ENCODE data around the gene NR2F1. TPM values are rescaled to one million over a fixed set of nuclear protein-coding genes. Genes with fewer than 3 reads are reported as not detected.

NR2F1 gene
- polyA plus RNA-seq, 12 donors = 2.8 to 27.0 (median 6.0) TPM; not detected in 1

DNA sequence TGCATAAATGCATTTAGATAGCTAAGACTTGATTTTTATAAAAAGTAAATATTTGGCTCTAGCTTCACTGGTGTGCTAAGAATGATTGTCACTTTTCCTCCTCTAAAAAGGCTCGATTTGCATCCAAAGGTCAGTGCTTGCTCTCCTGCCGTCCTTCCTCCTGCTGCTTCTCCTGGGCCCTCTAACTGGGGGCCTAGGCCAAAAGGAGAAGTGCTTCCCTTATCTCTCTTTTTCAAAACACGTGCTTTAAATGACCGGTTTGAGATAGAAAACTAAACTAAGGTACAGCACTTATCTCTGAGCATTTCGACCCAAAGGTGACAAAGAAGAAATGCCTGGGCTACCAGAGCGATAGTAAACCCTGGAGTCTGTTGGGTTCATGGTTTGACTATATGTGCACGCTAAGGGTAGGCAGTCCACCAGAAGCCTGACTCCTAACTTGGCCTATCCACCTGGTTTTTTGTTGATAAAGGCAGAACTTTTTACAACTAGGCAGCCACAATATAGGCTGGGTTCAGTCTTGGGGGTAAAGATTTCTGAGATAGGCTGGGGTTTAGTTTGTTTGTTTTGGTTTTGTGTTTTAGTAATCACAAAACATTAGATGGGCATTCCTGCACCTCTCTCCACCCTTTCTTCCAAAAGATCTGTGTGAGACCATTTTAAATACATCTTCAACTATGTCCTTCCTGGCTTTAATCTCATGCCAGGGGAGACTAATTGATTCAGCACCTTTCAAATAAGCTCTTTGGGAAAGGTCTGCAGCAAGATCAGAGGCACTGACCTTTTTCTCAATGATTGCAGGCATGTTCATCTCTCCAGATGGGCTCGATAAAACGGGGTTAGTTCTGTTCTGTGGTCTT is 5.8 kb upstream of the NR2F1 start:
- no peak for DNase-seq

DNA sequence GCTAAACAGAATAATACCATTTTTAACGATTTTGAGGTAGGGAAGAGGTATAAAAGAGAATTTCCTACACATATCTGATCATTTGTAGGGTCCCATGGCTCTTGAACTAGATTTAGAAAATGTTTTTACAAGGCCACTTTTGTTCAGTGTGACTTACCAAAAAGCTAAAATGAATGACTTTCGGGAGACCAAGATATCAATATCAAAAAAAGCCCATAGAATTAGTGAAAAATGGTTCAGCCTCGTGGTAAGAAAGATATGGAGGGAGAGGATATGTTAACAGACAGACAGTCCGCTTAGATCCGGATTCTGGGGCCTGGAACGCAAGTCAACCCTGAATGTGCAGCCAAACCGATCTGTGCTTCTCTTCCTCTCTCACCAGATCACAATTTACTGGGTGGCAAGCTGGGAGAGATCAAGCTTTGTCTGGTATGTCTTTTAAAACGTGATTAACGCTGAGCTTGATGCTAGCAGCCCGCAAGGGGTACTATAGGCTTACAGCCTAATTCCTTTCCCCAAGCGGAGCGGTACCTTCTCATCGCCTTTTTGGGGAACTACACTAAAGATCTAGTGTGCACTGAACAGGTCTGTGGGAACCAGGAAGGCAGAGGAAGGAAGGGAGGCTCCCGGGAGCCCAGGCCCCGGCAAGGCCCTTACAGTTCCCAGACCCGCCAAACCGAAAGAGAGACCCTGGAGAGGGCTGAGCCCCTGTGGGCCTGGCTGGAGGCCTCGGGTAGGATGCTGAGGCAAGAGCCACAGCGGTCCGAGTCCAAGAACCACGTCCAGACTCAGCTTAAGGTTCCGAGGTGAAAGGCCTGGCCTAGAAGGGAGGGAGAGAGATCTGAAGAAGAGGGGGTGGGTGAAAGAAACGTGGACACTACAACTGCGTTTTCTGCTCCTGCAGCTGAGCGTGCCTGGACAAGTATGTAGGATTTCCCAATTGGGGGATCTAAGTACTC is 4.9 kb upstream of the NR2F1 start:
- no peak for DNase-seq

DNA sequence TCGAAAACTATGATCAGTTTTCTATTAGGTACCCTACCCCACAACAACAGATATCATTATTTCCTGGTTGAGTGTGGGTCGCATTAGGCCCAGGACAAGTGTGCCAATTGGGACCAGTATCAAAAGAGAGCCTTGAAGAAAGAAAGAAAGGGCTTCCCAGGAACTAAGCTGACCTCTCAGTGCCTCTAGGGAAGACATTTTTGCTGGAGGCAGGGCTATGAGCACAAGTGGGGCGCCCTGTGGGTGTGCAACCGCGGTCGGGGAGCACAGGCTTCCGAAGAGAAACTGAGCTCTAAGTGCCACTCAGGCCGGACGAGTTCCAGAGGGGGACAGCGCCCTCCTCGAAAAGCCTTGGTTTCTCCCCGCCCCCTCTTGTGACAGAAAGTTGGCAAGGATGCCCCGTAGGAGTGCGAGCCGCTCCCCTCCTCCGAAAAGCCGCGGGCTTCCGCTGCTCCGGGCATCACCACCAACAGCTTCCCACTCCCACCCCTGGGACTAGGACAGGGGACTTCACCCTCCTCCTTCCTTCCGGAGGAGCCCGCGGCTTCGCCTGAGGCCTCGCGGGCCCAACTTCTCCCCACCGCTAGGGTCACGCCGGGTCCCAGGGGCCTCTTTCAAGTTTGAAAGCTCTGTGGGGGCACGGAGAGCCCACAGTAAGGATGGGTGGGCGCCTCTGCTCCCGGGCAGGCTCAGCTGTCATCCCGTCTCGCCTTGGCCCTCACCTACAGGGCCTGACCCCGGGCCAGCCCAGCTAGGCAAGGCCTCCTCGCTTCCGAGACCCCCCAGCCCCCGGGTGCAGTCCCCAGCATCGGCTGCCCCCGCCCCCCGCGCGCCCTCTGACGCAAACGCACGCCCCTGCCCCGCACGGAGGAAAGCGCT is 4.0 kb upstream of the NR2F1 start:
- DNase-seq = no peak

- no peak for DNase-seq
Observed at GRCh38 chr5:93579692-93580062, 3.3 kb upstream of the NR2F1 start.

DNA sequence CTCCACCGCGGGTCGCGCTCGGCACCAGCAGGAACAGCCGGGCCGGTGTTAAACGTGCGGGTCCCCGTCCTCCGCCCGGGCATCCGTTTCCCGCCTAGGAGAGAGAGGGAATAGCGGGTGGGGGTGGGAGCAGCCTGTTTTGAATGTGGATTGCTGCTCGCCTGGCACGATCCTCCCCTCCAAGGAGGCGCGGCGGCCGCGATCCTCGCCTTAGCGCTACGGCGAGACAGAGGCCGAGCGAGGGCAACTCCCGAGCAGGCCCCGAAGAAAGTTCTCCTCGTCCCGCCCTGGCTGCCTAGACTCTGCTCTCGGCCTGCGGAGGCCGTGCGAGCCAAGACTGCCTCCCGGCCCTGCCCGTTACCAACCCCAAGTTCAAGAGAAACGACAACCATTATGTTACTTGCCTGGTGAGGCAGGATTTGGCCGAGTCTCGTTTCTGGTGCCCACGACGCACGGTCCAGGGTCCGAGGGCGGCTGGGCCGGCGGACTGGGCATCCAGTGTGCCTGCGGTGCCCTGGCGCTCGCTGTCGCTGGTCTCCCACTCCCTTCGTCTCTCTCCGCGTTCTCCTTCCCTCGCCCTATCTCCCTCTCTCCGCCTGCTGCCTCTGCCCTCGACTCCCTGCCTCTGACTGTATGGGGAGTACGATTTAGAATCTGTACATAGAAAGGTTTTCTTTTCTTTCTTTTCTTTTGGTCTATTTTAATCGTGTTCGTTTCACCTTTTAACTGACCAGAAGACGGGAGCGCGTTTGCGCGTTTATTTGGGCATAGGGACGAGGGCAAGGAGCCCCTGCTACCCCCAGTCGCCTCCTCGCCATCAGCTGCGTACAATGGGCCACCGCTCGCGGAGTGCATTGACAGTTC is 2.7 kb upstream of the NR2F1 start:
- DNase-seq = no peak

GRCh38 chr5:93580927-93581445 is 2.0 kb upstream of the NR2F1 start, which contains the start of gene NR2F1-AS1:
NR2F1-AS1 (minus strand) TSS chr5:93581219.
- DNase-seq = no peak

- no peak for DNase-seq
Observed at GRCh38 chr5:93582167-93582462, 907 bp upstream of the NR2F1 start.

DNA sequence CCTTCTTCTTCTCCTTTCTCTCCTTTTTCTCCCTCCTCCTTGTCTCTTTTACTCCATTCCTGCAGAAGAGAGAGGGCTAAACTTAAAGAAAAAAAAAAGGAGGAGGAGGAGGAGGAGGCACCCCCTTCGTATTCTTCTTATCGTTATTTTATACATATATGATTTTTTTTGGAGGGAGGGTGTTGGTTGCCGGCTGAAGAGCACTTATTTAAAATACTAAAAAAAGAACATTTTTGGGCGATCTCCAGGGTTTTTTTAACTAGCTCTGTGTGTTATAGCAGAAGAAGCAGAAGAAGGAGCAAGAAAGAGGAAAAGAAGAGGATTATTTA is 381 bp downstream of the NR2F1 start:
- DNase-seq = no peak

DNA sequence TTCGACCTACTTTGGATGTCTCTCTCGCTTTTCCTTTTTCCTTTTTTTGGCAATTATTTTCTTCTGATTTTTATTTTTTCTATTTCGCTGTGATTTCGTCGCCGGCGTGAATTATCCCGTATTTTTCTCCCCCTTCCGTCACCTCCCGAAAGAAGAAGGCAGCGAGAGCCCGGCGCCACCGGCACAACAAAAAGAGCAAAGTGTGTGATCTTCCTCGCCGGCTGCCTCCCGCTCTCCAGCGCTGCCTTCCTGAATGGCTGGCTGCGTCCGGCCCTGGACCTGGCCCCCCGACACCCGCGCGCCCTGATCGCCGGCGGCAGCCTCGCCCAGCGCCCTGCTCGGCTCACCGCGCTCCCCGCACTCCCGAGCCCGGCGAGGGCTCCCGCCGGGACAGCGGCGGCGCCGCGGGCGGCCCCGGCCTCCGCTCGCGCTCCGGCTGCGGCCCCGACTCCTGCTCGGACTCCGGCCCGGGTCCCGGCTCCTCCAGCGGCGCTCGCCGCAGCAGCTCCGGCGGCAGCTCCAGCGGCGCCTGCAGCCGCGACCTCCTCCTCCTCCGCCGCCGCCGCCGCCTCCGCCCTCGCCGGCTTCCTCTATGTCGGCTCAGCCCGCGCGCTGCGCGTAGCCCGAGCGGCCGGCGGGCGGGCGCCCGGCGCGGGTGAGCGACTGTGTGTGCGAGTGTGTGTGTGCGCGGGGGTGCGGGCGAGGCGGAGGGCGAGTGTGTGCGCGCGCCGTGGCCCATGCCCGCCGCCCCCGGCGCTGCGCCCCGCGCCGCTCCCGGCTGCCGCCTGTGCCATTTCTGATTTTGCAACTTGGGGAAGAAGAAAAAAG is 960 bp downstream of the NR2F1 start:
- DNase-seq = no peak

- no peak for DNase-seq
Observed at GRCh38 chr5:93584596-93585040, 1.6 kb downstream of the NR2F1 start.

GRCh38 chr5:93585041-93585766 is 2.2 kb downstream of the NR2F1 start:
- no peak for DNase-seq

- no peak for DNase-seq
Observed at GRCh38 chr5:93585767-93586385, 2.9 kb downstream of the NR2F1 start.

- DNase-seq = no peak
Observed at GRCh38 chr5:93586736-93587596, 3.9 kb downstream of the NR2F1 start.

GRCh38 chr5:93587597-93588351 is 4.8 kb downstream of the NR2F1 start:
- no peak for DNase-seq

GRCh38 chr5:93588352-93589151 is 5.5 kb downstream of the NR2F1 start:
- DNase-seq = no peak
